AG04450 (cell line): ENCODE data around the gene LCN6. TPM values are rescaled to one million over a fixed set of nuclear protein-coding genes. Genes with fewer than 3 reads are reported as not detected.
"Not testable (repeated sequence)": the region's sequence is repeated elsewhere in the genome, so short reads cannot be mapped to it uniquely, and the experiment has no call there.

Experiments
- CTCF ChIA-PET: fragments of 300-600, 350-600 bp; formaldehyde crosslinking; extraction: SDS; loops from one replicate; lab custom pipeline; 2022; ENCODE audit warnings: antibody characterized with exemption, inconsistent platforms; lab: Charles Lee
- POLR2A ChIA-PET: fragments of 350-600 bp; formaldehyde crosslinking; extraction: SDS; loops from one replicate; lab custom pipeline; 2021; ENCODE audit warnings: antibody characterized with exemption, inconsistent platforms; lab: Yijun Ruan, JAX
- DNase-seq: peaks from one replicate; pipeline ENCODE4 v3.0.0-alpha.2; 2011; ENCODE audit warnings: low read depth, low spot score
- H3K27ac ChIP-seq: one replicate; pipeline ENCODE4 v1.5.1; 2012; ENCODE audit warnings: low read depth, low read length, control low read depth
- H3K27me3 ChIP-seq: one replicate; pipeline ENCODE4 v1.6.0; 2012; ENCODE audit warnings: low read length; ENCODE audit not compliant: control insufficient read depth, insufficient read depth
- H3K4me3 ChIP-seq: 2 replicates; pipeline ENCODE4 v1.5.1; 2011; ENCODE audit warnings: mild to moderate bottlenecking, low read depth, low read length, control low read depth
- H3K9me3 ChIP-seq: 2 replicates; pipeline ENCODE4 v1.5.1; 2012; ENCODE audit warnings: low read length; ENCODE audit not compliant: control insufficient read depth, insufficient read depth
- CTCF ChIP-seq: IDR thresholded peaks from 2 replicates; pipeline ENCODE4 v1.5.1; 2011; ENCODE audit warnings: low read depth, low read length, control low read depth, inconsistent platforms
- polyA plus RNA-seq: library from polyadenylated mRNA; depleted of rRNA; stranded (reverse); fragments of >200 nt; gene quantifications from 2 replicates; pipeline ENCODE4 v1.2.3, GENCODE V29; 2011

The LCN6 gene
- polyA plus RNA-seq, 1 experiment = not detected

DNA sequence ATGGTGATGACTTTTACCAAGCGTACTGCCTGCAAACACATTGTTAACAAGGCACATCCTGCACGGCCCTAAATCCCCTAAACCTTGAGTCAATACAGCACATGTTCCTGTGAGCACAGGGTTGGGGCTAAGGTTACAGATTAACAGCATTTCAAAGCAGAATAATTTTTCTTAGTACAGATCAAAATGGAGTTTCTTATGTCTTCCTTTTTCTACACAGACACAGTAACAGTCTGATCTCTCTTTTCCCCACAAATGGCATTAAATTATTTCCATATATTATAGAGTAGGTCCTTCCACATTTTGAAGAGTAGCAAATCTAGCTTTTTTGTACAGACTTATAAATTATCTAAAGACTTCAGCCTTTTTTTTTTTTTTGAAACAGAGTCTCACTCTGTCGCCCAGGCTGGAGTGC is 41.2 kb upstream of the LCN6 start:
- ChIA-PET POLR2A (no interaction called here), CTCF (interaction anchor here (2.0 kb wide), 1 partner anchor 240 kb away, joined by 9 read pairs; no protein-coding TSS in a partner anchor)
- H3K4me3 ChIP-seq = no peak overlapping the region
- no peaks in the 10 kb centered on the region for H3K27me3 ChIP-seq
- no peak for TF ChIP-seq CTCF
- no peak for DNase-seq
- H3K9me3 ChIP-seq = no peaks in the 10 kb centered on the region; the same call in 1 of the 2 replicates
- H3K27ac ChIP-seq = no peak overlapping the region

DNA sequence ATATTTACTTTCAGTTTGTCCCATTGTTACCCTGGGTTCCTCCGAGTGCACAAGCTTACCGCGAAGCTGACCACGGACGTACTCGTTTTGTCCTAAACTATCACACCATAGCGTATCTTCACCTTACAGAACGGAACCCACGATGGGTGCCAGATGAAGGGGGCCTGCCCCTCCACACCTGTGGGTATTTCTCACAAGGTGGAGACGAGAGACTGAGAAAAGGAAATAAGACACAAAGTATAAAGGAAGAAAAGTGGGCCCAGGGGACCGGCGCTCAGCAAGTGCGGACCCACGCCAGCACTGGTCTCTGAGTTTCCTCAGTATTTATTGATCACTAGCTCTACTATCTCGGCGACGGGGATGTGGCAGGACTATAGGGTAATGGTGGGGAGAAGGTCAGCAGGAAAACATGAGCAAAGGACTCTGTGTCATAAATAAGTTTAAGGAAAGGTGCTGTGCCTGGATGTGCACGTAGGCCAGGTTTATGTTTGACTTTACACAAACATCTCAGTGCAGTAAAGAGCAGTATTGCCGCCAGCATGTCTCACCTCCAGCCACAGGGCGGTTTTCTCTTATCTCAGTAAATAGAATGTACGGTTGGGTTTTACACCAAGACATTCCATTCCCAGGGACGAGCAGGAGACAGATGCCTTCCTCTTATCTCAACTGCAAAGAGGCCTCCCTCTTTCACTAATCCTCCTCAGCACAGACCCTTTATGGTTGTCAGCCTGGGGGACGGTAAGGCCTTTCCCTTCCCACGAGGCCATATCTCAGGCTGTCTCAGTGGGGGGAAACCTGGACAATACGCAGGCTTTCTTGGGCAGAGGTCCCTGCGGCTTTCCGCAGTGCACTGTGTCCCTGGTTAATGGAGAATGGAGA is 40.6 kb upstream of the LCN6 start:
- DNase-seq, H3K4me3 ChIP-seq, H3K9me3 ChIP-seq, POLR2A ChIA-PET, H3K27me3 ChIP-seq, H3K27ac ChIP-seq: not testable (repeated sequence)
- CTCF ChIA-PET = interaction anchor here (0.6 to 3.7 kb wide), 7 partner anchors 11 to 428 kb away, joined by 3 to 31 read pairs (median 9); partner anchors contain the start of gene AJM1

DNA sequence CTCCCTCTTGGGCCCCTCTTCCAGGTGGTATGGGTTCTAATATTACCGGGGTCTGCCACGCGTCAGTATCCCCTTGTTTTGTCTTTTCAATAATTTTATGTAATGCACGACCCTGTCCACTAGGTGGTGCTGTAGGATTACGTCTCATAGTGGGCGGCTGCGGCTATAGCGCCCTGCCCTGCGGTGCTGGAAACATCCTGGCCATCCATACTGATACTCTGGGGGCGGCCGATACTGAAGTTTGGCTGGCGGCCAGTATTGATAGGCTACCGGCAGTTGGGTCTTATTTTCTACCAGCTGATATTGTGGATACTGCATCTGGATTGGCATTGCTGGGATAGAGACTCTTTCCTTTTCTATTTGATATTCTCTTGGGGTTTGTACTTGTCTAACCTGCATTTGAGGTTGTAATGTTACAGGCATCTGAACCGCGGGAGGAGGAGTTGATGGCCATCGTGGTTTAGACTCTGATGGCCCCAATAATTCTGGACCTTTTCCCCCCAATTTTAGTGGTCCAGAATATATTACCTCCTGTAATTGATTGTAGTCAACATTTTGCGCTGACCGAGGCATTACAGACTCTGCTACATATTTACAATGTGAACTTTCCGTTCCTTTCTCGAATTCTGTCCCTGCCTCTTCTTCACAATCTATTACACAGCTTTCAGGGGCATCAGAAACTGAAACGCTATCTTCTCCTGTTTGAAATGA is 39.5 kb upstream of the LCN6 start:
- Histone ChIP-seq H3K4me3 (no peak overlapping the region), H3K27me3 (no peaks in the 10 kb centered on the region), H3K27ac (no peak overlapping the region), H3K9me3 (no peaks in the 10 kb centered on the region; the same call in 1 of the 2 replicates)
- ChIA-PET CTCF (interaction anchor here (0.6 to 3.7 kb wide), 10 partner anchors 10 to 280 kb away, joined by 3 to 31 read pairs (median 6); partner anchors contain the start of gene AJM1), POLR2A (no interaction called here)
- DNase-seq = no peak
- peak; percentile 77 for TF ChIP-seq CTCF

GRCh38 chr9:136786983-136787382 is 38.7 kb upstream of the LCN6 start:
- H3K9me3 ChIP-seq, H3K27me3 ChIP-seq, POLR2A ChIA-PET, H3K27ac ChIP-seq, H3K4me3 ChIP-seq, DNase-seq: not testable (repeated sequence)
- CTCF ChIA-PET = interaction anchor here (0.6 to 3.7 kb wide), 9 partner anchors 10 to 281 kb away, joined by 3 to 31 read pairs (median 6); partner anchors contain the start of gene FUT7

- Histone ChIP-seq H3K27ac (no peak overlapping the region), H3K4me3 (no peak overlapping the region), H3K9me3 (no peaks in the 10 kb centered on the region; the same call in 1 of the 2 replicates), H3K27me3 (no peaks in the 10 kb centered on the region)
- POLR2A ChIA-PET = no interaction called here
- TF ChIP-seq CTCF = no peak
- DNase-seq = no peak
- CTCF ChIA-PET = interaction anchor here (0.7 to 3.7 kb wide), 8 partner anchors 9 to 281 kb away, joined by 3 to 31 read pairs (median 8); partner anchors contain the start of gene FUT7
These were observed 38.1 kb upstream of the LCN6 start for GRCh38 chr9:136786451-136786850.

DNA sequence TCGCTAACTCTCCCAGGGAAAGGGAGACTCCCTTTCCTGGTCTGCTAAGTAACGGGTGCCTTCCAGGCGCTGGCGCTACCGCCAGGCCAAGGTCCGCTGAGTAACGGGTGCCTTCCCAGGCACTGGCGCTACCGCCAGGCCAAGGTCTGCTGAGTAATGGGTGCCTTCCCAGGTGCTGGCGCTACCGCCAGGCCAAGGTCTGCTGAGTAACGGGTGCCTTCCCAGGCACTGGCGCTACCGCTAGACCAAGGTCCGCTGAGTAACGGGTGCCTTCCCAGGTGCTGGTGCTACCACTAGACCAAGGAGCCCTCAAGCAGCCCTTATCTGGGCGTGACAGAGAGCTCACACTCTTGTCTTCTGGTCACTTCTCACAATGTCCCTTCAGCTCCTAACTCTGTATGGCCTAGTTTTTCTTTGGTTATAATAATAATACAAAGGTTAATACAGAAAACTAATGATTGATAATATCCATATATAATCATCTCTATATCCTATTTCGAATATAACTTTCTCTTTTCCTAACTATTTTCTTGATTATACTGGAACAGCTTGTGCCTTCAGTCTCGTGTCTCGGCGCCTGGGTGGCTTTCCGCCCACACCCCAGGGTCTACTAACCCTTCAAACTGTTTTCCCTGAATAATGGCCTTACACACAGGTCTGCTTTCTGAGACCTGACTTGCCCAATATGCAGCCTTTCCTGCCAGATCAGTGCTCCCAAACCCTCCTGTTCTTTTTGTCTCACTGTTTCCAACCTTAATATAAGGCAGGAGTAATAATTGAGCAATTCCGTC is 37.4 kb upstream of the LCN6 start:
- H3K27ac ChIP-seq, POLR2A ChIA-PET, H3K4me3 ChIP-seq, H3K9me3 ChIP-seq, DNase-seq, H3K27me3 ChIP-seq: not testable (repeated sequence)
- CTCF ChIA-PET = interaction anchor here (0.6 to 3.7 kb wide), 4 partner anchors 56 to 279 kb away, joined by 3 to 31 read pairs (median 14); no protein-coding TSS in a partner anchor
